ENCODE data around the gene SPATA22. TPM values are rescaled to one million over a fixed set of nuclear protein-coding genes. Genes with fewer than 3 reads are reported as not detected.
"Not testable (repeated sequence)": the region's sequence is repeated elsewhere in the genome, so short reads cannot be mapped to it uniquely, and the experiment has no call there.

The SPATA22 gene
- total RNA-seq, 2 donors from 2014 or later, result not detected

- H3K4me3 Mint-ChIP-seq, result no peak within 1 kb of the TSS
- no peaks in the 10 kb centered on the region for H3K4me1 Mint-ChIP-seq
- no peak for ATAC-seq (replicated peaks)
- H3K36me3 Mint-ChIP-seq (ENCODE audit: low read depth), result no peaks in the 10 kb centered on the region
- no peaks in the 10 kb centered on the region for H3K9me3 Mint-ChIP-seq
- H3K27ac Mint-ChIP-seq, result no peak within 1 kb of the TSS
- peaks cover 20% of the 10 kb centered on the region for H3K27me3 Mint-ChIP-seq
Measured at GRCh38 chr17:3433741-3434140, 37.9 kb downstream of the SPATA22 start, which contains the start of gene OR1E2. Gene OR1E2 (minus strand): TSS chr17:3433841. CDS start chr17:3433841, 0 bp downstream.

- H3K27ac Mint-ChIP-seq; H3K4me1 Mint-ChIP-seq; H3K4me3 Mint-ChIP-seq; H3K36me3 Mint-ChIP-seq (ENCODE audit: low read depth); ATAC-seq (replicated peaks); H3K9me3 Mint-ChIP-seq: not testable (repeated sequence)
- peaks cover 21% of the 10 kb centered on the region for H3K27me3 Mint-ChIP-seq
Measured at GRCh38 chr17:3433215-3433614, 38.4 kb downstream of the SPATA22 start.

GRCh38 chr17:3418222-3418621, 53.4 kb downstream of the SPATA22 start:
- no peak for ATAC-seq (replicated peaks)
- Mint-ChIP-seq H3K27me3 (peaks cover 30% of the 10 kb centered on the region), H3K27ac (no peak overlapping the region), H3K4me1 (peaks cover under 1% of the 10 kb centered on the region), H3K36me3 (ENCODE audit: low read depth) (no peaks in the 10 kb centered on the region), H3K9me3 (no peaks in the 10 kb centered on the region), H3K4me3 (no peak overlapping the region)

GRCh38 chr17:3415610-3416009, 56.0 kb downstream of the SPATA22 start:
- Mint-ChIP-seq H3K4me3 (no peak overlapping the region), H3K27me3 (peaks cover 25% of the 10 kb centered on the region), H3K27ac (no peak overlapping the region), H3K4me1 (peaks cover 6% of the 10 kb centered on the region), H3K9me3 (no peaks in the 10 kb centered on the region), H3K36me3 (ENCODE audit: low read depth) (no peaks in the 10 kb centered on the region)
- no peak for ATAC-seq (replicated peaks)

GRCh38 chr17:3412216-3412615, 59.4 kb downstream of the SPATA22 start:
- not testable (repeated sequence) for H3K4me1 Mint-ChIP-seq; H3K4me3 Mint-ChIP-seq; H3K9me3 Mint-ChIP-seq; H3K36me3 Mint-ChIP-seq (ENCODE audit: low read depth); H3K27ac Mint-ChIP-seq; ATAC-seq (replicated peaks)
- H3K27me3 Mint-ChIP-seq, result peaks cover 32% of the 10 kb centered on the region

- H3K4me3 Mint-ChIP-seq, result no peak within 1 kb of the TSS
- no peak within 1 kb of the TSS for H3K27ac Mint-ChIP-seq
- peaks cover 40% of the 10 kb centered on the region for H3K27me3 Mint-ChIP-seq
- H3K4me1 Mint-ChIP-seq, result peaks cover 6% of the 10 kb centered on the region
- ATAC-seq (replicated peaks), result no peak
- H3K9me3 Mint-ChIP-seq, result peaks cover 16% of the 10 kb centered on the region
- no peaks in the 10 kb centered on the region for H3K36me3 Mint-ChIP-seq (ENCODE audit: low read depth)
Measured at GRCh38 chr17:3411070-3411469, 60.5 kb downstream of the SPATA22 start, which contains the start of gene OR3A3. Gene OR3A3 (plus strand): TSS chr17:3411370.

- Mint-ChIP-seq H3K9me3 (peaks cover 17% of the 10 kb centered on the region), H3K27me3 (peaks cover 32% of the 10 kb centered on the region)
- not testable (repeated sequence) for H3K36me3 Mint-ChIP-seq (ENCODE audit: low read depth); H3K4me3 Mint-ChIP-seq; H3K27ac Mint-ChIP-seq; ATAC-seq (replicated peaks); H3K4me1 Mint-ChIP-seq
Measured at GRCh38 chr17:3403856-3404255, 67.8 kb downstream of the SPATA22 start.

- Mint-ChIP-seq H3K36me3 (ENCODE audit: low read depth) (no peaks in the 10 kb centered on the region), H3K4me1 (no peaks in the 10 kb centered on the region), H3K4me3 (no peak overlapping the region), H3K27me3 (peaks cover 21% of the 10 kb centered on the region), H3K27ac (no peak overlapping the region), H3K9me3 (peaks cover 7% of the 10 kb centered on the region)
- no peak for ATAC-seq (replicated peaks)
Measured at GRCh38 chr17:3401786-3402185, 69.8 kb downstream of the SPATA22 start.

- Mint-ChIP-seq H3K4me3 (no peak overlapping the region), H3K4me1 (no peaks in the 10 kb centered on the region), H3K27ac (no peak overlapping the region), H3K27me3 (peaks cover 14% of the 10 kb centered on the region), H3K36me3 (ENCODE audit: low read depth) (no peaks in the 10 kb centered on the region), H3K9me3 (no peaks in the 10 kb centered on the region)
- ATAC-seq (replicated peaks), result no peak
Measured at GRCh38 chr17:3400055-3400454, 71.6 kb downstream of the SPATA22 start.

- H3K4me3 Mint-ChIP-seq, result no peak within 1 kb of the TSS
- no peak for ATAC-seq (replicated peaks)
- H3K9me3 Mint-ChIP-seq, result no peaks in the 10 kb centered on the region
- H3K27ac Mint-ChIP-seq, result no peak within 1 kb of the TSS
- peaks cover 18% of the 10 kb centered on the region for H3K27me3 Mint-ChIP-seq
- no peaks in the 10 kb centered on the region for H3K4me1 Mint-ChIP-seq
- no peaks in the 10 kb centered on the region for H3K36me3 Mint-ChIP-seq (ENCODE audit: low read depth)
Measured at GRCh38 chr17:3398310-3398709, 73.3 kb downstream of the SPATA22 start, which contains the start of gene OR1E1. Gene OR1E1 (minus strand): TSS chr17:3398410. CDS start chr17:3398410, 0 bp downstream.

- H3K4me1 Mint-ChIP-seq; H3K36me3 Mint-ChIP-seq (ENCODE audit: low read depth); ATAC-seq (replicated peaks); H3K27ac Mint-ChIP-seq; H3K9me3 Mint-ChIP-seq; H3K4me3 Mint-ChIP-seq: not testable (repeated sequence)
- peaks cover 18% of the 10 kb centered on the region for H3K27me3 Mint-ChIP-seq
Measured at GRCh38 chr17:3397801-3398200, 73.8 kb downstream of the SPATA22 start.

Other genes with a start within 250 kb of the SPATA22 start
- under 1 TPM in 1 of 2 donors, not detected in 1; 0.35 TPM for gene OR3A1, start 173.5 kb downstream of the SPATA22 start, total RNA-seq
- gene OR3A2, start 85.5 kb downstream of the SPATA22 start, total RNA-seq, result 1 to 10 TPM; 1.2 to 2.3 TPM
- gene OR1E1, start 73.4 kb downstream of the SPATA22 start, total RNA-seq, result not detected
- gene OR3A3, start 60.4 kb downstream of the SPATA22 start, total RNA-seq, result not detected
- not detected for gene OR1E2, start 38.0 kb downstream of the SPATA22 start, total RNA-seq
- under 1 TPM in 1 of 2 donors, not detected in 1; 0.05 TPM for gene ASPA, start 4.2 kb upstream of the SPATA22 start, total RNA-seq
- 1 to 10 TPM in 1 of 2 donors, under 1 TPM in 1; 0.86 to 3.5 TPM for gene TRPV3, start 86.0 kb upstream of the SPATA22 start, total RNA-seq
- 1 to 10 TPM; 3.7 to 3.9 TPM for gene TRPV1, start 137.6 kb upstream of the SPATA22 start, total RNA-seq
- gene SHPK, start 164.4 kb upstream of the SPATA22 start, total RNA-seq, result 10 to 100 TPM in 1 of 2 donors, 1 to 10 TPM in 1; 10.0 to 12.3 TPM
- gene CTNS, start 164.9 kb upstream of the SPATA22 start, total RNA-seq, result 10 to 100 TPM; 11.2 to 11.8 TPM
- 10 to 100 TPM; 13.0 to 15.1 TPM for gene TAX1BP3, start 196.8 kb upstream of the SPATA22 start, total RNA-seq
- 10 to 100 TPM; 28.9 to 58.8 TPM for gene EMC6, start 197.0 kb upstream of the SPATA22 start, total RNA-seq
- gene P2RX5, start 224.3 kb upstream of the SPATA22 start, total RNA-seq, result 10 to 100 TPM; 22.0 to 74.3 TPM

All from activated T-helper 17 cell treated with anti-CD3 and anti-CD28 coated beads, Interleukin-2, amount 50 U/mL, for 72 hours (primary cell).